GM12892 (cell line): Measurements from ENCODE around the gene NR1I2. TPM values are rescaled to one million over a fixed set of nuclear protein-coding genes. Genes with fewer than 3 reads are reported as not detected.
A peak's percentile ranks its signal among the peaks of the same experiment; 100 is the strongest.

Experiments used
- DNase-seq: peaks from one replicate; pipeline ENCODE4 v3.0.0; 2011; ENCODE audit not compliant: insufficient read length
- FAIRE-seq: peaks from 2 replicates; lab custom pipeline; 2011; peaks lifted over from hg19 to GRCh38; lab: Jason Lieb, UNC
- POLR2A ChIP-seq: IDR thresholded peaks from 2 replicates; pipeline ENCODE4 v1.6.1; 2011; ENCODE audit warnings: low read depth, low read length, control low read depth
- POLR2AphosphoS5 ChIP-seq: IDR thresholded peaks from 2 replicates; pipeline ENCODE4 v1.6.1; 2011; ENCODE audit warnings: low read depth, low read length, control low read depth
- TAF1 ChIP-seq: IDR thresholded peaks from 2 replicates; pipeline ENCODE4 v1.6.1; 2011; ENCODE audit warnings: low read depth, mild to moderate bottlenecking, control low read depth, low read length, borderline replicate concordance
- polyA plus RNA-seq: library from polyadenylated mRNA; unstranded; fragments of >200 nt; gene quantifications from one replicate; pipeline ENCODE4 v1.2.1, GENCODE V29; 2012; ENCODE audit warnings: missing spikeins, inconsistent platforms; ENCODE audit not compliant: missing spikeins

The NR1I2 gene
- 1.1 TPM for polyA plus RNA-seq

DNA sequence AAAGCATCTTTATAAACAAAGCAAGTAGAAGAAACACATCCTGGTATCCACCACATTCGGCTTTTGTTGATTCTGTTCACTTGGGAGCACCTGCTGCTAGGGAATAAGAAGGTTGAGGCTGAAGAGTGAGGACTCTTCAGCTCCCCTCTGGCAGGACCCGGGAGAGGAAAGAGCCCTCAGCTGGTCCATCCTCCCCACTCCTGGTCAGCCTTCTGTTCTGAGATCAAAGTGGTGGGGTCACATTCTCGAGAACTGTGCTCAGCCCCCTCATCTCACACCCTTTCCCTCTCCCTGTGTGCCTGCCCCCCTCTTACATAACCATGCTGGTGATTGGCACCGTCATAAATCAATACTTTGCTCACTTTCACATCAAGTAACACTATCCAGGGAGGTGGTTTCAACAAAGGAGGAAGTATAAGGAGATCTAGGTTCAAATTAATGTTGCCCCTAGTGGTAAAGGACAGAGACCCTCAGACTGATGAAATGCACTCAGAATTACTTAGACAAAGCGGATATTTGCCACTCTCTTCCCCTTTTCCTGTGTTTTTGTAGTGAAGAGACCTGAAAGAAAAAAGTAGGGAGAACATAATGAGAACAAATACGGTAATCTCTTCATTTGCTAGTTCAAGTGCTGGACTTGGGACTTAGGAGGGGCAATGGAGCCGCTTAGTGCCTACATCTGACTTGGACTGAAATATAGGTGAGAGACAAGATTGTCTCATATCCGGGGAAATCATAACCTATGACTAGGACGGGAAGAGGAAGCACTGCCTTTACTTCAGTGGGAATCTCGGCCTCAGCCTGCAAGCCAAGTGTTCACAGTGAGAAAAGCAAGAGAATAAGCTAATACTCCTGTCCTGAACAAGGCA, at the start of gene NR1I2:
Gene NR1I2 (plus strand): TSS at position 772 of the 869 bp plus-strand sequence.
- DNase-seq (no peak), FAIRE-seq (no peak)
- TF ChIP-seq POLR2A (no peak), TAF1 (no peak), POLR2AphosphoS5 (no peak)

DNA sequence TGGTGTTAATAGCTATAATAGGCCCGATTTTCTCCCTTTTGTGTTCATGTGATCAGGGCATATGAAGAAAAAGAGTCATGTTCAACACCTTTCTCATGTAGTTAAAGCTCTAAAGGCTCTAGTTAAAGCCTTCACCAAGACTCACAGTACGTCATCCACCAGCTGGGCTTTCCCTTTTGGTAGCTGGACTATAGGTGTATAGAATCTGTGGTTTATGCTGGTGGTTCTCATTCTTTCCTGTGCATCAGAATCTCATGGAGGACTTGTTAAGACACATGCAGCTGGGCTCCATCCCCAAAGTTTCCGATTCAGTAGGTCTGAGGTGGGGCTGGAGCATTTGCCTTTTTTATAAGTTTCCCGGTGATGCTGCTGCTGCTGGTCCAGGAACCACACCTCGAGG, 48.1 kb upstream of the NR1I2 start:
- TF ChIP-seq POLR2A (no peak), POLR2AphosphoS5 (no peak), TAF1 (no peak)
- DNase-seq (no peak), FAIRE-seq (peak; percentile 54)

DNA sequence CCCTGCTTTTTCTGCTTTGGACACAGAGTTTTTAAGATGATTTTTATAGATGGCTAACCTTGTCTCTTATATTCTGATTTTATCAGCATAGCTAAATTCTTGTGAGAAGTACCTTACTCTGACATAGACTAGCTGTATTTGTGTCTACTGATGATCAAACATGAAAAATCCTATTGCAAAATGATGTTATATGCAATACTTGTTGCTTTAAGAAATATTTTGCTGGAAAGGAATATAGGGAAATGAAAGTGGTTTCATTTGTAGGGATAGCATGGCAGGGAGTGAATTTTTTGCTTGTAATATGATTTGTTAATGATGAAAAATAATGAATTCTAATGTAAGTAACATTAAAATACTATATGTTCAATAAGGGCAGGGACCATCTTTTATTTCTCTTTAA, 43.2 kb upstream of the NR1I2 start:
- FAIRE-seq: no peak
- no peak for DNase-seq
- no peak for TF ChIP-seq POLR2AphosphoS5
- no peak for TF ChIP-seq TAF1
- TF ChIP-seq POLR2A: no peak

DNA sequence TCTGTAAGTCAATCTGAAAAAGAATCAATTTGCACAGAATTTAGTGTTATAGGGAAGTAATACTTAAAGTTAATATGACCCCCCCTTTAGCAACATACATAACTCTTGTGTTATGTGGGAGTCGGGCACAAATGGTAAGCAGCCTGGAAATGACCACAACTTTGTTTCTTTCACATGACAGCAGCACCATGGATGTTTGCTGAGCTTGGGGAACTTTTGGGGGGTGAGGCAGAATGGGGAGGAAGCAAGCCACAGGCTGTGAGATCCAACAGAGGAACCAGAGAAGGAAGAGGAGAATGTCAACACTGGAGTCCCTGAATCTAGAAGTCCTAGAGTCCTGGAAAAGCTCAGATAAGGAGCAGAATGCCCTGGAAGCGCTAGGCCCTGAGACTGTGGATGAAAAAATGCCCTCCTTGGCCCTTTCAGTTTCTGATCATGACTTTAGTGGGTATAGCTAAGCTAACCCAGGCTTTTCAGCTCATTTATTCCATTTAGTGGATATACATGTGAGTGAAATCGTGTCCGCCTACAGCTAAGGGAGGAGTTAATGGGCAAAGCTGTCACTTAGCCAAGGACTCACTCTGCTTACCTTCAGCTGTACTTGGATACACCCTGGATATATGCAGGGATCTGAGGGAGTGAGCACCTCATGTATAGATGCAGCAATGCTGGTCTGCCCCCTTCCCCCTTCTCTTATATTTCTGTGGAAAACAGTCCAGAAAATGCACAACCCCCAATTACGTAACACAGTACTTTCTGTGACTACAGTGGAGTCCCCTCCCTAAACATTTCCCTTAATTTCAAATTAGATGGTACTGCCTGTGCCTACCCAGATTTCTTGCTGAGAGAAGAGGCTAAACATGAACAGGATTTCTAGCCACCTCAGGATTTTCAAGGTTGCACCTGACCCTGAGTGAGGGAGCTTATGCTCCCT, 40.0 kb upstream of the NR1I2 start:
- FAIRE-seq: no peak
- TF ChIP-seq POLR2A (no peak), TAF1 (no peak), POLR2AphosphoS5 (no peak)
- DNase-seq: no peak

DNA sequence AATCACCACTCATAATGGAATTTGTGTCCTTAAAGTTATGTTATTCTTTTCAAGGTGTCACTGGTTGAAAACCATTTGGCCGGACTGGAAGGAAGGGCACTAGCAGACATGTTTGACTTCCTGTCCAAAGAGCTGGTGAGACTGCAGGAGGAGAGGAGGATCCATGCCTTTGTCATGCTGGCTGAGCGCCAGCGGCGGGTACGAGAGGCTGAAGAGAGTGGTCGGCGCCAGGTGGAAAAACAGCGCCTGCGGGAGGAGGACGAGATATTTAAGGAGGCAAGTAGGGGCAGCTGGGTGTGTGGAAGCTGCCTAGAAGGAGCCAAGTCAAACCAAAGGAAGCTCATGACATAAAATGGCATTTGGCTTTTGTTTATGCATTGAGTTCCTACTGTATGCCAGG, 38.0 kb upstream of the NR1I2 start:
- DNase-seq (no peak), FAIRE-seq (no peak)
- TF ChIP-seq TAF1 (no peak), POLR2A (no peak), POLR2AphosphoS5 (no peak)

DNA sequence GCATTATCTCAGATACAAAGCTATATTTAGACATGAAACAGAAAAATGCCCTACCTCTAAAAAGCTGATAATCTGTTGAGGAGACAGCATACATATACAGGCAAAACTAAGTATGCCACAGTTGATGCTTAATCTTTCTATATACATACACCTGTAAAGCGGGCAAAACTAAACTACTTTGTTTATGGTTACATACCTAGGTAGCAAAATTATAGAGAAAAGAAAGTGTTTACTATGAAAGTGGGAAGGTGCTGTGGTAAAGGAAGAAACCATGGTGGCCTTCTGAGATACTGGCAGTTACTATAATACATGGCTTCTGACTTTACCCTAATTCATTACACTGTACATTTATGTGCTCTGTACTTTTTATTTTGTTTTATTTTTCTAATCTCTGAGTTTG, 36.0 kb upstream of the NR1I2 start:
- no peak for FAIRE-seq

DNA sequence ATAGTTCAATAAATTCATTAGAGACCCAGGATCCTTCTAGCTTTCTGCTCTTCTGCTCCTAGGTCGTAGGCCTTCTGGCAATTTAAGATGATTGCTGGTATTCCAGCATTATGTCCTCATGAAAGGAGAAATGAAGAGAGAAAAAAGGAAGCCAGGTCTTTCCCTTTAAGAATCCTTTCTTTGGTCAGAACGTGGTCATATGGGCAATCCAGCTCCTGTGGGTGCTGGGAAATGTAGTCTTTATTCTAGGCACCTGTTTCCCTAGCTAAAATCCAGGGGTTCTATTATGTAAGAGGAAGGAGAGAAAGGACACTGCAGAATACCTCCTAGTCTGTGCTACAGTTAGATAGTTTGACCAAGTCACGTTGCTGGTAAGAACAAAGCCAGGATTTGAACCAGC, 35.5 kb upstream of the NR1I2 start:
- DNase-seq (no peak), FAIRE-seq (no peak)
- TF ChIP-seq POLR2A: no peak
- TF ChIP-seq TAF1: no peak
- TF ChIP-seq POLR2AphosphoS5: no peak

More for the DNA sequence above, 36.0 kb upstream of the NR1I2 start:
- DNase-seq: no peak
- TF ChIP-seq TAF1 (no peak), POLR2A (no peak), POLR2AphosphoS5 (no peak)

DNA sequence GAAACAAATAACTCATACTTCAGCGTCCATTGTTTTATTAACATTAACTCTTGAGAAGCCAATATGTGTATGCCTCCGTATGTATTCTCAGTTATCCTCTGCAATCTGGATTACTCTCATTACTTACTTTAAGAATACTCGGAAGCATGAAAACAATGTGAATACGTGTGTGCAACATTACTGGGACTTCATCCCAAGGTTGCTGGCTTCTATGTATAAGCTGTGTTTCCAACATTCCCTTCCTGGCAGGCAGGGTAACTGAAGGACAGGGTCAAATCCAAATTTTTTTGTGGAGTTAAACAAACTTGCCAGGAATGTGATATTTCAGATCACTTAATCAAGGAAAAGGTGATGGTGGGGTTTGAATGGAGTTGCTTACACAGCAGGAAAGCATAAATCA, 34.5 kb upstream of the NR1I2 start:
- FAIRE-seq (no peak), DNase-seq (no peak)
- TF ChIP-seq POLR2A: no peak
- TF ChIP-seq POLR2AphosphoS5: no peak
- TF ChIP-seq TAF1: no peak

DNA sequence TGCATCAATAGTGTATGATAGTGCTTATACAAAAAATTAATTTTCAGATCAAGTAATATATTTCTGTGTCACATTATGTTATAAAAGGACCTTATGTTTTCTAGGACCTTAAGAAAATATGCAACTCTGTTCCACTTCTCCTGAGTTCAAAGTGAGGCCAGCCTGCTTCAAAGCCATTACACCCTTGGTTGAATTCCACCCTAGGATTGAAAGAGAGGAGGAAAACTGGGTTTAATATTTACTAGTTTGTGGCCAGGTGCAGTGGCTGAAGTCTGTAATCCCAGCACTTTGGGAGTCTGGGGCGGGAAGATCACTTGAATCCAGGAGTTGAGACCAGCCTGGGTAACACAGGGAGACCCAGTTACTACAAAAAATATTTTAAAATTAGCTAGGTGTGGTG, 32.9 kb upstream of the NR1I2 start:
- DNase-seq (no peak), FAIRE-seq (no peak)
- TF ChIP-seq POLR2A (no peak), POLR2AphosphoS5 (no peak), TAF1 (no peak)

DNA sequence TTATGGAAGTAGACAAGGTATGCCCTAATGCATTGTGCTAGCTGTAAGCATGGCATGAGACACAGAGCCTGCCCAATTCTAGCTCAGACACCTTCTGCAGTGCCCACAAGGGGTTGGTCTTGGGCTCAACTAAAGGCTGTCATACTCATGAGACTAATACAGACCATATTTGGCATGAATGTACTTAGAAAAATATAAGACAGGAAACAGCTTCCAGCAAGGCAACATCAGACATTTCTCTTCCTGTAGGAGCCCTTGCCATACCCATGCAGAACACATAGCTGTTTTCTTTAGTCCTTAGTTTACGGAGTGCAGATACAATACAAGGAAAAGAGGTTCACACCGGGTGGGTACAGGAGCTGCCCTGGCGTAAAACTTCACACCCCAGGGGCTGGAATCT, 30.5 kb upstream of the NR1I2 start:
- no peak for FAIRE-seq
- TF ChIP-seq POLR2AphosphoS5 (no peak), POLR2A (no peak), TAF1 (no peak)

DNA sequence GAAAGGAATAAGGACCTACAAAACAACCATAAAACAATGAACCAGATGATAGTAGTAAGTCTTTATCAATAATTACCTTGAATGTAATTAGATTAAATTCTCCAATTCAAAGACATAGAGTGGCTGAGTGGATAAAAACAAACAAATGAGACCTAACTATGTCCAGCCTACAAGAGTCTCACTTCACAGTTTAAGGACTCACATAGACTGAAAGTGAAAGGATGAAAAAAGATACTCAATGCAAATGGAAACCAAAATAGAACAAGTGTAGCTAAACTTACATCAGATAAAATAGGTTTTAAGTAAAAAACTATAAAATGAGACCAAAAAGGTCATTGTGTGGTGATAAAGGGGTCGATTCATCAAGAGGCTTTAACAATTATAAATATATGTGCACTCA, 21.9 kb upstream of the NR1I2 start:
- TF ChIP-seq TAF1 (no peak), POLR2AphosphoS5 (no peak), POLR2A (no peak)
- FAIRE-seq (no peak), DNase-seq (no peak)

More for the DNA sequence above, 30.5 kb upstream of the NR1I2 start:
- no peak for DNase-seq

DNA sequence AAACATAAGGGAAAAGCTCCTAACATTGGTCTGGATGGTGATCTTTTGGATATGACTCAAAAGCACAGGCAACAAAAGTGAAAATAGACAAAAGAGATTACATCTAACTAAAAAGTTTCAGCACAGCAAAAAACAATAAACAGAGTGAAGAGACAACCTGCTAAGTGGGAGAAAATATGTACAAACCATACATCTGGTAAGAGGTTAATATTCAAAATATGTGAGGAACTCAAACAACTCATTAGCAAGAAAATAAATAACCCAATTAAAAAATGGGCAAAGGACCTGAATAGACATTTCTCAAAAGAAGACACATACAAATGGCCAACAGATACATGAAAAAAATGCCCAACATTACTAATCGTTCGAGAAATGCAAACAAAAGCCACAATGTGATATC, 19.0 kb upstream of the NR1I2 start:
- FAIRE-seq (peak; percentile 40), DNase-seq (no peak)
- no peak for TF ChIP-seq POLR2A
- TF ChIP-seq POLR2AphosphoS5: no peak
- no peak for TF ChIP-seq TAF1

DNA sequence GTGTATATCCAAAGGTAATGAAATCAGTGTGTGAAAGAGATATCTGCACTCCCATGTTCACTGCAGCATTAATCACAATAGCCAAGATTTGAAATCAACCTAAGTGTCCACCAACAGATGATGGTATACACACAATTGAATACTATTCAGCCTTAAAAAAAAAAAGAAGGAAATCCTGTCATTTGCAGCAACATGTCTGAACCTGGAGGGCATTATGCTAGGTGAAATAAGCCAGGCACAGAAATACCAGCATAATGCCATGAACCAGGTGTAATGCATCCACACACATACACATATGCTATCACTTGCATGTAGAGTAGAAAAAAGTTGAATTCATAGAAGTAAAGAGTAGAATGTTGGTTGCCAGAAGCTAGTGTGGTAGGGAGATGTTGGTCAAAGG, 18.4 kb upstream of the NR1I2 start:
- TF ChIP-seq TAF1 (no peak), POLR2AphosphoS5 (no peak), POLR2A (no peak)
- FAIRE-seq (no peak), DNase-seq (no peak)
